Subcutaneous adipose tissue (tissue), 4 donors: ENCODE results near the gene ATP6V0A1. TPM values are rescaled to one million over a fixed set of nuclear protein-coding genes. Genes with fewer than 3 reads are reported as not detected.

Source experiments
- total RNA-seq, 4 donors: library from RNA; depleted of rRNA; stranded (reverse); fragments of >200 nt; gene quantifications; one replicate each; pipeline ENCODE4 v1.1.0, GENCODE V29; 2016
- TF ChIP-seq, protein P1 (sequence below): fragments of 450-650 bp; IDR thresholded peaks from one replicate; pipeline ENCODE4 v1.5.1; 2016; ENCODE audit warnings: low read depth, mild to moderate bottlenecking, control low read depth, antibody characterized with exemption, moderate library complexity

The ATP6V0A1 gene
- total RNA-seq, 4 donors from 2014 or later = 53.0 to 113 (median 56.1) TPM

DNA sequence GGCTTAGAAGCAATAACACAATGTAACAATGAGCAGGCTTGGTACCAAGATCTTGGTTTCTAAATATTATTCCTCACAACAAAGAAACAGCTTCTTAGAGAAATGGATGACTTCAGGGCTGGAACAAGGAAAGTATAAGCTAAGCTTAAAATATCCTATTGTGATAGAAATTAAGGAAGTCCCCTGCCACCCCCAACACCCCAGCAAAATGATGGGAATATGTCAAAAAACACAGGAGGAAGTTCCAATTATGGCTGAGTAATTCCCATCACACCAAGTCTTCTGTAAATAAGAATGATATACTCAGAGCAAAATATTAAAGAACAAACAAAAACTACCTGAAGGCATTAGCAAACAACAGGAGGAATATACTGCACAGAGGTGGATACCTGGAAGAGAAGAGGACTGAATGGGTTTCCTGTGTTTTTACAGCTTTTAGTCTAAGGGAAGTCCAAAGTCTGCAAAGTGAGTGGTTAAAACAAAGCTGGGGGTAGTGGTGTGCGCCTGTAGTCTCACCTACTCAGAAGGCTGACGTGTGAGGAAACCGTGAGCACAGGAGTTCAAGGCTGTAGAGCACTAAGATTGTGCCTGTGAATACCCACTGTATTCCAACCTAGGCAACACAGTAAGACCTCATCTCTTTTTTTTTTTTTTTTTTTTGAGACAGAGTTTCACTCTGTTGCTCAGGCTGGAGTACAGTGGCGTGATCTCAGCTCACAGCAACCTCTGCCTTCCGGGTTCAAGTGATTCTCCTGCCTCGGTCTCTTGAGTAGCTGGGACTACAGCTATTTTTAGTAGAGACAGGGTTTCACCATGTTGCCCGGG, 17.1 kb upstream of the ATP6V0A1 start:
- TF ChIP-seq, protein P1, sequence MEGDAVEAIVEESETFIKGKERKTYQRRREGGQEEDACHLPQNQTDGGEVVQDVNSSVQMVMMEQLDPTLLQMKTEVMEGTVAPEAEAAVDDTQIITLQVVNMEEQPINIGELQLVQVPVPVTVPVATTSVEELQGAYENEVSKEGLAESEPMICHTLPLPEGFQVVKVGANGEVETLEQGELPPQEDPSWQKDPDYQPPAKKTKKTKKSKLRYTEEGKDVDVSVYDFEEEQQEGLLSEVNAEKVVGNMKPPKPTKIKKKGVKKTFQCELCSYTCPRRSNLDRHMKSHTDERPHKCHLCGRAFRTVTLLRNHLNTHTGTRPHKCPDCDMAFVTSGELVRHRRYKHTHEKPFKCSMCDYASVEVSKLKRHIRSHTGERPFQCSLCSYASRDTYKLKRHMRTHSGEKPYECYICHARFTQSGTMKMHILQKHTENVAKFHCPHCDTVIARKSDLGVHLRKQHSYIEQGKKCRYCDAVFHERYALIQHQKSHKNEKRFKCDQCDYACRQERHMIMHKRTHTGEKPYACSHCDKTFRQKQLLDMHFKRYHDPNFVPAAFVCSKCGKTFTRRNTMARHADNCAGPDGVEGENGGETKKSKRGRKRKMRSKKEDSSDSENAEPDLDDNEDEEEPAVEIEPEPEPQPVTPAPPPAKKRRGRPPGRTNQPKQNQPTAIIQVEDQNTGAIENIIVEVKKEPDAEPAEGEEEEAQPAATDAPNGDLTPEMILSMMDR = no peak

DNA sequence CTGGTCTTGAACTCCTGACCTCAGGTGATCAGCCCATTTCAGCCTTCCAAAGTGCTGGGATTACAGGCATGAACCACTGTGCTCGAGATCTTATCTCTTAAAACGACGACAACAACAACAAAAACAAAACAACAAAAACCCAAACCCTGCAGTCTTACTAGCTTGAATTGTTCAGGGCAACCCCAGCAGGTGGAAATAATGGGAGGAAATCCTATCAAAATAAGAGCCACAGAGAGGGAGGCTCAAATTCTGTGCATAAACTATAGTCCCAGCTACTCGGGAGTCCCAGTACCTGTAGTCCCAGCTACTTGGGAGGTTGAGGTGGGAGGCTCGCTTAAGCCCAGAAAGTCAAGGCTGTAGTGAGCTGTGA, 16.5 kb upstream of the ATP6V0A1 start:
- TF ChIP-seq, protein P1 = no peak

DNA sequence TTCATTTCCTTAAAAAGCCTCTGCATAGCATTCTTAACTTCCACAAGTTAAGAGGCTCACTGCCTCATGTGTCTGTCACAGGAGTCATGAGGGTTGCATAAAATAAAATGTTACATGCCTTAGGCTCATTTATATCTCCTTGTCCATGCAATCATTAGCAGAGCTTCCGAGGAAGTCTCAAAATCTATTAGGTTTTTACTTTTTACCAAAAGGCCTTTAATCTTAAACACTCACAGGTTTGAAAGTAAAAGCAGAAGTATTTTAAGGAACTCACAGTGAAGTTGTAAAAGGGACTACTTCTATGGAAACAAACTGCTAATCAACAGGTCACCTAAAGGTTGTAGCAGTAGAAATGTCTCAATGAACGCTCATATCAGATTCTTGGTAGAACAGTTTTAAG, 5.2 kb upstream of the ATP6V0A1 start:
- TF ChIP-seq, protein P1 = no peak

DNA sequence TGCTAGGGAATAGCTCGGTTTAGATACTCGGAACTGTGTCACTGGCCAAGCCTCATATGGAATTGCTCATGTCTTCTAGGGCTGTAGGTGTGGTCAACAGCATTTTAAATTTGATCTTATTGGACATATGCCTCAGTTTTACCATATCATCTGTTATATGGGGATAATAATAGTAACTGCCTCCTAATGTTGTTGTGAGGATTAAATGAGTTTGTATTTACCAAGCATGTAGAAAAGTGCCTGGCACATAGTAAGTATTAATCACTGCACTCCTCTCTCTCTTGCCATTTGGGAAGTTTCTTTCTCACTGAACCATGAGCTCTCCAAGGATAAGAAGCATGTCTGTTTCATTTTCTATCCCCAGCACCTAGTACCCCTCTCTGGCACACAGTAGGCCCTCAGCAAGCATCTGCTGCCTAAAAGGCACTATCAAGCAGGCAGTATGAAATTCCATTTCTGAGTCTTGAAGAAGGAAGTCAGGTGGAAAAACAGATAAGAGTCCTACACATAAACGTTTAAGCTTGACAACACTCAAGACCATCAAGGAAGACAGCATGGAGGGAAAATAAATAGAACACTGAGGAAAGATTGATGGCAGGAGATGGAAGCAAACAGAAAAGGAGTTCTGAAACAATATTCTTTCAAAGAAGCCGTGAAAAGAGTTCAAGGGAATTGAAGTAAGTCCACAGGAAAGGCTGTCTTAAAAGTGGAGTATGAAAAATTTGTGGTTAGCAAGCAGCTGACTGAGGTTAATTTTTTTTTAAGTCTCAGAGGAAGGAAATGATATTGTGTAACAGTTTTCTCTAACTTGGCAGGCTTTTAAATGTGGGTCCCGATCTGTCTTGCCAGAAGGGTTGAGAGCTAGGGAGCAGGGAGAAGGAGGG, 2.2 kb upstream of the ATP6V0A1 start:
- TF ChIP-seq, protein P1 = no peak

DNA sequence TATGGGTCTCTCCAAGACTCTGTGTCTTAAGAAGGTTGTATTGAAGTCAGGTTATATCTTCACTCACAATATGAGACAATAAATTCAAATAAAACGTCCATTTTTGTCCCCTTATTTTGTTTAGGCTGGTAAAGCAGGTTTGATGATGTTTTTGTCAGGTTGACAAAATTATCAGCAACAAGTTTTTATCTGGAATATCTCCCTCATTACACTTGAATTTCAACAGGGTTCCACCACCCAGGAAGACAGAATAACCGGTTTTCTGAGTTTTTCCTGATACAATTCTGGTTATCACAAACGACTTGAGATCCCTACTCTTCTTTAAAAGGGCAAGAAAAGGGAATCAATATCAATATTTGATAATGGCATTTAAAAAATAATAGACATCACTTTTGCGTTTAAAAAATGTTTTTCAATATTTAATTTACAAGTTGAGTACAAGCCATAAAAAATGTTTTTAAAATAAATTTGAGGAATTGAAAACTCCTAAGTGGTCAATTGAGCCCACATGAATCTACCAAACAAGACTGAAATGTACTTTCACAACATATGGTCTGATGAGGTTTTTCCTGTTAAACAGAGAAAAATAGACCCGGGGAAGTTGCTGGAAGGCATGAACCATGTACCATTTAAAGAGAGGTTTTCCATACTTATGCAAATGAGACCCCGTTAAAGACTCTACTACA, 1.4 kb upstream of the ATP6V0A1 start:
- TF ChIP-seq, protein P1 = no peak

DNA sequence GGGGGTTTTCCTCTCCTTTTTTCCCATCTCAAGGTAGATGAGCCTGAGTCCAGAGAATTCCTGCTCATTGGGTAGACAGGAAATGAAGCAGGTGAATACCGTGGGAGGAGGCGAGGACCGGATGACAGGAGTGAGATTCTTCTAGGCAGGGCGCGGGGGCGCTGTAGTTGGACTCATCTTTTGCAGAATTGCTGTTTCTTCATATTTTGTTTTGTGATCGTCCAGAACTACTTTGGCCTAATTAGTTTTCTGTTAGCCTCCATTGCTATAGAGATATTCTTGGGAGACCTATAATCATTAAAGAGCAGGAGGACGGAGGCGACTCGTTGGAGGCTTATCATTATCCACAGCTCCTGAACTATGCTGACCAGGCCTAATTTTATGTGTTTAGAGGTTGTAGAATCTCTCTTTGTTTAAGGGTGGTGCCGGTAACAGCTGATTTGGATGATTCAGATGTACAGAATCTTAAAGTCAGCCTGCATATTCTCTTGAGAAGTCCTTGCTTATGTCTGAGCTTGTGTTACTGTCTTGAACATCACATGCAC, 650 bp downstream of the ATP6V0A1 start:
- TF ChIP-seq, protein P1 = no peak
